HEK293T (cell line): Measurements from ENCODE around the gene FKBP9.
"Not testable (repeated sequence)": the region's sequence is repeated elsewhere in the genome, so short reads cannot be mapped to it uniquely, and the experiment has no call there.

Experiments used
- BHLHE40 ChIP-seq: fragments of 450-650 bp; IDR thresholded peaks from 2 replicates; pipeline ENCODE4 v1.6.1; 2016; ENCODE audit warnings: mild to moderate bottlenecking, moderate library complexity, borderline replicate concordance
- CTBP1 ChIP-seq: fragments of 450-650 bp; IDR thresholded peaks from 2 replicates; pipeline ENCODE4 v1.6.1; 2016; ENCODE audit warnings: borderline replicate concordance
- FOXA1 ChIP-seq: fragments of 450-650 bp; IDR thresholded peaks from 2 replicates; pipeline ENCODE4 v1.6.1; 2016; ENCODE audit warnings: mild to moderate bottlenecking
- FOXK2 ChIP-seq: fragments of 450-650 bp; IDR thresholded peaks from 2 replicates; pipeline ENCODE4 v1.6.1; 2016; ENCODE audit warnings: mild to moderate bottlenecking
- FOXM1 ChIP-seq: fragments of 450-650 bp; IDR thresholded peaks from 2 replicates; pipeline ENCODE4 v1.6.1; 2017; ENCODE audit warnings: mild to moderate bottlenecking, borderline replicate concordance
- L3MBTL2 ChIP-seq: fragments of 450-650 bp; conservative IDR thresholded peaks from 2 replicates; pipeline ENCODE4 v1.6.1; 2016; ENCODE audit warnings: mild to moderate bottlenecking
- SP1 ChIP-seq: fragments of 450-650 bp; IDR thresholded peaks from 2 replicates; pipeline ENCODE4 v1.6.1; 2017
- SUZ12 ChIP-seq: fragments of 450-650 bp; IDR thresholded peaks from 2 replicates; pipeline ENCODE4 v1.6.1; 2016; ENCODE audit warnings: mild to moderate bottlenecking
- ZNF384 ChIP-seq: fragments of 450-650 bp; IDR thresholded peaks from 2 replicates; pipeline ENCODE4 v1.6.1; 2016

- TF ChIP-seq ZNF384, FOXK2, SP1, FOXA1, FOXM1, SUZ12, CTBP1, BHLHE40, L3MBTL2: not testable (repeated sequence)
These were observed 35.5 kb downstream of the FKBP9 start for GRCh38 chr7:32992750-32993149.
